Measurements from ENCODE around the gene BRAF. TPM values are rescaled to one million over a fixed set of nuclear protein-coding genes. Genes with fewer than 3 reads are reported as not detected.

BRAF gene
- total and polyA plus RNA-seq, 2 of the 8 experiments (the other 6 are each of a cell fraction or from before 2014, with no cell fraction given): 11.4 to 32.6 TPM

GRCh38 chr7:140696680-140697446 lies 227.9 kb downstream of the BRAF start, which contains the start of gene NDUFB2 (continued):
- TF ChIP-seq KDM4A (IDR thresholded peaks at IDR 0.05; ENCODE audit: low read depth, low read length, severe bottlenecking) (peak; percentile 96), POLR2AphosphoS5 (IDR thresholded peaks at IDR 0.05; ENCODE audit: low read depth, low read length) (peak; percentile 85), KDM1A (IDR thresholded peaks at IDR 0.05; ENCODE audit: borderline replicate concordance, low read length) (no peak), MAFK (IDR thresholded peaks at IDR 0.05; ENCODE audit: low read depth, low read length) (no peak), SIX5 (IDR thresholded peaks at IDR 0.05; ENCODE audit: low read depth, low read length) (peak; percentile 41; the same call in 1 of the 2 replicates), SIRT6 (IDR thresholded peaks at IDR 0.05; ENCODE audit: low read length) (no peak), CBX8 (IDR thresholded peaks at IDR 0.05; ENCODE audit: borderline replicate concordance, low read depth, low read length) (no peak), CHD2 (IDR thresholded peaks at IDR 0.05; ENCODE audit: low read length) (no peak), CHD1 (IDR thresholded peaks at IDR 0.05; ENCODE audit: low read depth, low read length) (no peak), RFX5 (IDR thresholded peaks at IDR 0.05; ENCODE audit: borderline replicate concordance, low read depth, low read length) (no peak), TEAD4 (IDR thresholded peaks at IDR 0.05; ENCODE audit: low read depth, low read length) (0 out of 2 replicates have a peak, but pooled peaks have one; percentile 7), GABPA (IDR thresholded peaks at IDR 0.05; ENCODE audit: borderline replicate concordance, insufficient read depth, low read length) (no peak), CBX5 (IDR thresholded peaks at IDR 0.05; ENCODE audit: low read depth, low read length) (no peak), TAF7 (optimal IDR thresholded peaks at IDR 0.05; ENCODE audit: borderline replicate concordance, low read depth, low read length) (peak; percentile 69), PHF8 (conservative IDR thresholded peaks at IDR 0.05; ENCODE audit: low read depth, low read length) (peak; percentile 98)
- TF ChIP-seq, protein P1, sequence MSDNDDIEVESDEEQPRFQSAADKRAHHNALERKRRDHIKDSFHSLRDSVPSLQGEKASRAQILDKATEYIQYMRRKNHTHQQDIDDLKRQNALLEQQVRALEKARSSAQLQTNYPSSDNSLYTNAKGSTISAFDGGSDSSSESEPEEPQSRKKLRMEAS (IDR thresholded peaks at IDR 0.05): peak; percentile 73; the same call in 1 of the 2 replicates
